Endothelial cell of umbilical vein (primary cell): ENCODE data around the gene MUC5AC.

Experiments
- GATA2 ChIP-seq: IDR thresholded peaks from 2 replicates; pipeline ENCODE4 v1.7.0; 2011; ENCODE audit warnings: low read depth, mild to moderate bottlenecking, moderate library complexity, mixed read lengths, low read length; ENCODE audit not compliant: insufficient read length, insufficient read depth
- POLR2A ChIP-seq: IDR thresholded peaks from 2 replicates; pipeline ENCODE4 v1.6.1; 2012; ENCODE audit warnings: low read depth, mild to moderate bottlenecking, control low read depth, low read length
- TF ChIP-seq, protein P1 (sequence below): IDR thresholded peaks from 2 replicates; pipeline ENCODE4 v1.6.1; 2011; ENCODE audit not compliant: insufficient read depth, insufficient read length
- TF ChIP-seq, protein P2 (sequence below), 2 donors: IDR thresholded peaks; 1 replicate in 1 of 2; 2 replicates in 1 of 2; pipeline ENCODE4 v1.5.1; 2011; ENCODE audit warnings: low read length in 2 of 2, mild to moderate bottlenecking in 2 of 2, moderate library complexity in 2 of 2, control low read depth in 1 of 2, inconsistent platforms in 1 of 2, low read depth in 1 of 2; ENCODE audit not compliant: insufficient read depth in 1 of 2; ENCODE audit errors: extremely low read depth in 1 of 2

DNA sequence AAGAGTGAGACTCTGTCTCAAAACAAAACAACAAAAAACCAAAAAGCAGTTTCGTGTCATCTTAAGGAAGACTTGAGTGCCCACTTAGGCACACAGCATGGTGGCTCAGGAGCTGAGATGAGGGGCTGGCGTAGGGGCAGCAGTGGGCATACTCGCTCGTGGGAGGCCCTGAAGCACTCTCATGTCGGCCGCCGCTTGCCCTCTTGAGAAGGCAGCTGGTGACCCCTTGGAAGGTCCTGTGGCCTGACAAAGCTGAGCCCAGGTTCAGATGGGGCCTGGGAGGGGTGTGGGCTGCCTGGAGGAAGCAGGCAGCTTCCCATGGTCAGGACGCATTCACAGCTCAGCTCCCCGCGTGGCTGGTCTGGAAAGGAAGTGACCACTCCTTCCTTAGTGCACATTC is 80.1 kb downstream of the MUC5AC start:
- TF ChIP-seq, protein P1, sequence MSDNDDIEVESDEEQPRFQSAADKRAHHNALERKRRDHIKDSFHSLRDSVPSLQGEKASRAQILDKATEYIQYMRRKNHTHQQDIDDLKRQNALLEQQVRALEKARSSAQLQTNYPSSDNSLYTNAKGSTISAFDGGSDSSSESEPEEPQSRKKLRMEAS: no peak
- TF ChIP-seq, protein P2, sequence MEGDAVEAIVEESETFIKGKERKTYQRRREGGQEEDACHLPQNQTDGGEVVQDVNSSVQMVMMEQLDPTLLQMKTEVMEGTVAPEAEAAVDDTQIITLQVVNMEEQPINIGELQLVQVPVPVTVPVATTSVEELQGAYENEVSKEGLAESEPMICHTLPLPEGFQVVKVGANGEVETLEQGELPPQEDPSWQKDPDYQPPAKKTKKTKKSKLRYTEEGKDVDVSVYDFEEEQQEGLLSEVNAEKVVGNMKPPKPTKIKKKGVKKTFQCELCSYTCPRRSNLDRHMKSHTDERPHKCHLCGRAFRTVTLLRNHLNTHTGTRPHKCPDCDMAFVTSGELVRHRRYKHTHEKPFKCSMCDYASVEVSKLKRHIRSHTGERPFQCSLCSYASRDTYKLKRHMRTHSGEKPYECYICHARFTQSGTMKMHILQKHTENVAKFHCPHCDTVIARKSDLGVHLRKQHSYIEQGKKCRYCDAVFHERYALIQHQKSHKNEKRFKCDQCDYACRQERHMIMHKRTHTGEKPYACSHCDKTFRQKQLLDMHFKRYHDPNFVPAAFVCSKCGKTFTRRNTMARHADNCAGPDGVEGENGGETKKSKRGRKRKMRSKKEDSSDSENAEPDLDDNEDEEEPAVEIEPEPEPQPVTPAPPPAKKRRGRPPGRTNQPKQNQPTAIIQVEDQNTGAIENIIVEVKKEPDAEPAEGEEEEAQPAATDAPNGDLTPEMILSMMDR (IDR thresholded peaks at IDR 0.05; ENCODE audit: extremely low read depth in 1 of 2, insufficient read depth in 1 of 2, low read depth in 1 of 2, low read length in 2 of 2): no peak
- TF ChIP-seq POLR2A (no peak), GATA2 (no peak)
